HG03378 (cell line): Measurements from ENCODE around the gene RBM39.
"Not testable (repeated sequence)": the region's sequence is repeated elsewhere in the genome, so short reads cannot be mapped to it uniquely, and the experiment has no call there.

Experiments
- ATAC-seq: cut with Tn5 transposase; IDR thresholded peaks from one replicate; pipeline ENCODE4 v1.9.1; 2021; ENCODE audit warnings: mild to moderate bottlenecking, moderate library complexity; ENCODE audit not compliant: unreplicated experiment

RBM39 gene

GRCh38 chr20:35756404-35756803 is 14.3 kb upstream of the RBM39 start:
- ATAC-seq = no peak

GRCh38 chr20:35750611-35751010 is 8.6 kb upstream of the RBM39 start:
- ATAC-seq = no peak

- not testable (repeated sequence) for ATAC-seq
Observed at GRCh38 chr20:35744492-35744841, 2.4 kb upstream of the RBM39 start.

GRCh38 chr20:35743693-35744491 is 1.8 kb upstream of the RBM39 start:
- no peak for ATAC-seq

- no peak for ATAC-seq
Observed at GRCh38 chr20:35742741-35743523, 872 bp upstream of the RBM39 start.

- ATAC-seq = no peak
Observed at GRCh38 chr20:35739294-35740163, 2.5 kb downstream of the RBM39 start.

- ATAC-seq = no peak
Observed at GRCh38 chr20:35738410-35739179, 3.5 kb downstream of the RBM39 start.

GRCh38 chr20:35737865-35738333 is 4.2 kb downstream of the RBM39 start:
- no peak for ATAC-seq

GRCh38 chr20:35735826-35736470 is 6.1 kb downstream of the RBM39 start:
- no peak for ATAC-seq

- no peak for ATAC-seq
Observed at GRCh38 chr20:35734777-35735649, 7.0 kb downstream of the RBM39 start.

- ATAC-seq = no peak
Observed at GRCh38 chr20:35734374-35734773, 7.7 kb downstream of the RBM39 start.

GRCh38 chr20:35732644-35732982 is 9.4 kb downstream of the RBM39 start:
- ATAC-seq = no peak

- ATAC-seq = no peak
Observed at GRCh38 chr20:35731862-35732643, 10.0 kb downstream of the RBM39 start.

- no peak for ATAC-seq
Observed at GRCh38 chr20:35731469-35731788, 10.6 kb downstream of the RBM39 start.

GRCh38 chr20:35730583-35731468 is 11.2 kb downstream of the RBM39 start:
- no peak for ATAC-seq

- ATAC-seq = no peak
Observed at GRCh38 chr20:35729836-35730582, 12.1 kb downstream of the RBM39 start.

GRCh38 chr20:35729283-35729807 is 12.7 kb downstream of the RBM39 start:
- no peak for ATAC-seq
